ENCODE data around the gene BNIPL. TPM values are rescaled to one million over a fixed set of nuclear protein-coding genes. Genes with fewer than 3 reads are reported as not detected.
A peak's percentile ranks its signal among the peaks of the same experiment; 100 is the strongest.

Gene BNIPL, protein sequence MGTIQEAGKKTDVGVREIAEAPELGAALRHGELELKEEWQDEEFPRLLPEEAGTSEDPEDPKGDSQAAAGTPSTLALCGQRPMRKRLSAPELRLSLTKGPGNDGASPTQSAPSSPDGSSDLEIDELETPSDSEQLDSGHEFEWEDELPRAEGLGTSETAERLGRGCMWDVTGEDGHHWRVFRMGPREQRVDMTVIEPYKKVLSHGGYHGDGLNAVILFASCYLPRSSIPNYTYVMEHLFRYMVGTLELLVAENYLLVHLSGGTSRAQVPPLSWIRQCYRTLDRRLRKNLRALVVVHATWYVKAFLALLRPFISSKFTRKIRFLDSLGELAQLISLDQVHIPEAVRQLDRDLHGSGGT
- total RNA-seq: 0.37 and 0.39 TPM in 2 replicates

DNA sequence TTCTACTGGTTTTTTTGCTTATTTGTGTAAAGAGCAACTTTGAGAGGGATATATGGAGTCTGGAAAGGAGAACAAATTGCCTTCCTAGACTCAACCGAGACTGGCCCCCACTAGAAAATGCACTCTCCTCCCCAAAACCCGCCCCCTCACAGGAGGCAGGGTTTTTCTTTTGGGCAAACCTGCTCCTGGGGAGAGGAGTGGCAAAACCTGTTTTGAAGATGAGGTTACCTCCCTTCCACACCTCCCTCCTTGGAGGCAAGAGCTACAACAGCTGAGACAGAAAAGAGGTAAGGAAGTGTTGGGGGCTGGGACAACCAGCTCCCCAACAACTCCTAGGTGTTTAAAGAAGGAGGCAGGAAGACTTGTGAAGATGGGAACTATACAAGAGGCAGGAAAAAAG, at the start of gene BNIPL:
Gene BNIPL (plus strand): TSS at position 231 of the 400 bp plus-strand sequence. CDS start 140 bp downstream, at position 371.

DNA sequence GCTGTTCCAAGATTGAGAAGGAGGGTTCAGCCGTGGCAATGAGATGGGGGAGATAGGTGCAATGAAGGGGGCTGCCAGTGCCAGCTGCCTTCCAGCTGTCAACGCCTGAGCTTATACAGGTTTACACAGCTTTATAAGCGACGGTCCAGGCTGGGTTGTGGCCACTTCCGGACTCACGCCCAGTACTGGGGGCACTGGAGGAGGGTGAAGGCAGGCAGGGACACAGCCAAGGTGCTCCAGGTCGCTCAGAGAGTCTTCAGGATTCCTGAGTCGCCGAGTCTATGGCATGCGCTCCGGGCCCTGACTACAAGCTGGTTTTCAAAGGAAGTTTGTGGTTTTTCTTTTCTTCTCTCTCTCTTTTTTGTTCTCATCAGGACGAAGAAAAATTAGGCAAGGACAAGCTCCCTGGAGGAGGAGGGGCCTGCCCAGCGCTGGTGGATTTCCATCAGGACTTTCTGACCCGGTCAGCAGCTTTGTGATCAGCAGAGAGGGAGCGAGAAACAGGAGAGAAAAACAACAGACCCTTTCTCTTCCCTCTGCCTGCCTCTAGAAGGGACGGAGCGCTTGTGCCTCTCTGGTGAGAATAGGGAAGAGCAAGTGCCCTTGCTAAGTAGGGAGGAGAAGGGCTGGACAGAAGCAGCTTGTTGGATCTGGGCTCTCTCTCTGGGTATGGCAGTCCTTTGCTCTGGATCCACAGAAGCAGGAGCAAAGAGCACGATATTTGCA, 29.9 kb upstream of the BNIPL start, which contains the start of gene MINDY1:
Gene MINDY1 (minus strand): TSS at position 576 of the 726 bp plus-strand sequence. CDS start 4,285 bp downstream, outside the sequence.

DNA sequence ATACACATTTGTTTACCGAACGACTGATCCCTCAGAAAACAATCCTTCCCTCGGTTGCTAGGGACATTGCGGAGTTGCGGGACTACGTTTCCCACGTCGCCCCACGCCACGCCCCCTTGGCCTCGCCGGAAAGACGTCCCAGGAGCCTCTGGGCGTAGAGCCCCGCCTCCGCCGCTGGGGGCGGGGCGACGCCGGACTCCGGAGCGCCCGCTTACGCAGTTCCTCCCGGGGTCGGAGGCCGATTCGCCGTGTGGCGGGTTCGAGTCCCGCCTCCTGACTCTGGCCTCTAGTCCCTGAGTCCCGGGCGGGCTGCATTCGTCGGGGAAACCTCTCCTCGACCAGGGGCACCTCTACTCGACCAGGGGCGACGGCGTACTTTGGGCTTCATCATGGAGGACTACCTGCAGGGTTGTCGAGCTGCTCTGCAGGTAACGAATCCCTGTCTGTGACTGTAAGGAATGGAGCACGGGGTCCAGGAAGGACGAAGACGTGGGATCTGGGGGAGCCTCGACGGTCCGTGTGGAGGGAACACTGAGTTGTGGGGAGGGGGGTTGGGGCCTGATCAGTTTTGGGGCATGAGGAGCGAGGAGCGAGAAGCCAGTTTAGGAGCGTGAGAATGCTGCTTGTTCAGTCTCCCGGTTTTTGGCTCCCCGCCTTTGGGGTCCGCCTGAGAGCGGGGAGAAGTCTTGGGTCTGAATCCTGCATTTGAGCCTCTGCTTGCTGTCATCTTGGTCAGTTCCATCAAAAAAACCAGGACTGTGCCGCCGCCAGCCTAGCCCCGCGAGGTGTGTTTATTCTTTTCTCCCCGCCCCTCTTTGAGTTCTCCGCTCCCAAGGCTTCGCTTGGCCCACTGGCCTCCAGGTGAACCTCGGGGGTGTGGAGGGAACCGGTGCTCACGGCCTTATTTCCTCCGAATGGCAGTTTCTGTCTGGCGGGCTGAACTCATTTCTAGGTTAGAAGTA, 27.9 kb upstream of the BNIPL start, which contains the start of gene PRUNE1:
Gene PRUNE1 (plus strand): TSS at position 206 of the 962 bp plus-strand sequence. CDS start 184 bp downstream, at position 390.

DNA sequence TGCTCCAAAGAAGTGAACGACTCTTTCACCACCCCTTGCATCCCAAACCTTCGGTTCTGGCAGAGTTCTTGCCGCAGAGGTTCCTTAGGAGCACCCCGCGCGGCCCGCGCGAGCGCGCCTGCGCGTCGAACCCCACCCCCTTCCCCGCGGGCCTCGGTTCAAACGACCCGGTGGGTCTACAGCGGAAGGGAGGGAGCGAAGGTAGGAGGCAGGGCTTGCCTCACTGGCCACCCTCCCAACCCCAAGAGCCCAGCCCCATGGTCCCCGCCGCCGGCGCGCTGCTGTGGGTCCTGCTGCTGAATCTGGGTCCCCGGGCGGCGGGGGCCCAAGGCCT, 11.2 kb downstream of the BNIPL start, which contains the start of gene C1orf56:
Gene C1orf56 (plus strand): TSS at position 161 of the 334 bp plus-strand sequence. CDS start 97 bp downstream, at position 258.

DNA sequence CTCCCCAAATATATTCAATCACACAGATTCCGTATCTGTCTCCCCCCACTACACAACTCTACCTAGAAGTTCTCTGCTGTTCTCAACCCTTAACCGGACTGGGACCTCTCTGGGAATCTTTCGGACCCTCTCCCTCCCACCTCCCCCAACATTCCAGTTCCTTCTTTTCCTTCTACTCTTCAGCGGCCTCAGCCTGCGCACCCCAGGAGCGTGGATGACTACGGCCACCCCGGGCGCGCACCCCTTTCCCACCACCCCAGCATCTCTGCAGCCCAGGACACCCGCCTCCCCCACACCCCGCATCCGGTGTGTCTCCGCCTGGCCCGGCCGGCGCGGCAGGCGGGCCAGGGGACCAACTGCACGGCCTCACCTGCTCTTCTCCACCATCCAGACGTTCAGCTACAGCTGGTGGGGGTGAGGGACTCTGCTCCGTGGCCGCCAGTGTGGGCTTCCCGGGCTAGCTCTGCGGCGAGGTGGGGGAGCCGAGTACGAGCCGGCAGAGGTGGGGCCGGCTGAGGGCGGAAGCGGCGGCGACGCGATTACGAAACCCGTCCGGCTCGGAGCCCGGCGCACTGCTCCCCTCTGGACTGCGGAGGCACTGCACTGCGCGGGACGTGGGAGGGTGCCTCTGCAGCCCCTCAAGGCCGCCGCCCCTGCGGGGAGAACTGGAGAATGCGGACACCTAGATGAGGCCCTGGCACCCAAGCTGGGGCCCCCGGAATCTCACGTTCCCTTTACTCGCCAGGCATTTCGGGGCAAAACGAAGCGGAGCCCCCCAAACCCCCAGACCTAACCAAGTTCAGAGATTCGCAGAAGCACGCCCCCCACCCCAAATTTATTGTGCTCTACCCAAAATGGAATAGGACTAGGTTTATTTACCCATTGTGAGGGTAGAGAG, 23.0 kb downstream of the BNIPL start, which contains the start of gene CDC42SE1:
Gene CDC42SE1 (minus strand): TSS at position 514 of the 898 bp plus-strand sequence. CDS start 3,892 bp downstream, outside the sequence.

DNA sequence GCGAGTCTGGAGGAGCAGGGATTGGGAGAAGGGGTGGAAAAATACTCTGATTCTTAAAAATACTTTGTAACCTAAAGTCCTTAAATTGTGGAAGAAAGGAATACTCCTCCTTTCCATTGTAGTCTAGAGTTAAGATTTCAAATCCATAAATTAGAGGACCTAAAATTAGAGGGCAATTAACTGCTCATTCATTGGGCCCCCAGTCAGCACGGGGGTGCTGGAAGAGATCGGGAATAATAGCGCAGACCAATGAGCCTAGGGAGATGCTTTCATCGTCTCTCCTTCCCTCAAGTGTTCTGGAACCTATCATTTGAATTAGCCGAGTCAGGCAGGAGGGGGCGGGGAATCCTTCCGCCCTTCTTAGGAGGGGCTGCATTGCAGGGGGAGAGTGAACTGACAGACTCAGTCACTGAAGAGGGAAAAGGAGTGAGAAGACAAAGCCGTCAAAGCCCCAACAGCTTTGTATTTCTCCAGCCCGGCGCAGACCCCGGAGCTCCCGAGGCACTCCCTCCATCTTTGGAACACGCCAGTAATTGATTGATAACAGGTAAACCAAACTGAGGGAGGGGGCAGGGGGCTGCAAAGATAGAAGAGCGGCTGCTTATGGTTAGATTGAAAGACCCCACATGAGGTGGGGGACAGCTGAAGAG, 23.7 kb downstream of the BNIPL start, which contains the start of gene MLLT11:
Gene MLLT11 (plus strand): TSS at position 391 of the 650 bp plus-strand sequence. CDS start 6,828 bp downstream, outside the sequence.

DNA sequence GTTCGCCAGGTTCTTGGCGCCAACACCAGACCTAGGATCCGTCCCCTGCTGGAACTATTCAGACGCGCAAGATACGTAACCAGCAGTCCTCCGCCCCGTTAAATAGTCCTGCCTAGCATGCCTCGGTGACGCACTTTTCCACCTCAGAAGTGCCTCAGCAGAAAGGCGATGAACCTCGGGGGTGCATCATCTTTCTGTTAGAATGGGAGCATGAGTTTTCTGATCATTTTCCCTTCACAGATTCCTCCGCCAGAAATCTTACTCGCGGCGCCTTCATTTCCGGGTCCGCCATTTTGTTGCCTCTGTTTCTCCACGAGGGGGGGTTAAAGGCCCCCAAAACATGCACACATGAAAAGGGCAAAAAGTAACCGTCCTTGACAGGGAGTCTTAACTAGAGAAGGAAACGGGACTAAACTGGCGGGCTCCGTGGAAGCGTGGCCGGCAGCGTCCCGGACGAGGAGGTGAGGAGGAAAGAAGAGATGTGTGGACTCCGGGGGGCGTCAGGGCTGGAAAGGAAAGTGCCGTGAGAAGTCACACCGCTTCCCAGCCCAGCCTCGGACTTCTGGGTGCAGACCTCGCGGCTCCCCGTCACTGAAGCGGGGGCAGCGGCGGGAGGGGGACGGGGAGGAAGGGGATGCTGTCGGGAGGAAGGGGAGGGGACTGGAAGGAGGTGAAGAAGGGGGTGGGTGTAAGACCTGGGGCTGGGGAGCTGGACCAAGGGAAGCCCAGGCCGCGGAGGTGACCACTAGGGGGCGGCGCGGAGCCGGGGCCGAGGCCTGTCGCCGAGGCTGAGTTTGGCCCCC, 34.3 kb downstream of the BNIPL start, which contains the start of gene GABPB2:
Gene GABPB2 (plus strand): TSS at position 288 of the 803 bp plus-strand sequence. CDS start 17,429 bp downstream, outside the sequence.

Small RNAs within 50 kb of the gene (small RNA-seq; reads per million reads assigned to genes)
- 0.52 reads per million, percentile 31 among the genes with 10 or more reads in this experiment for gene RNU6-884P

Other genes with a start within 250 kb of the BNIPL start
- gene CTSK, start 228.3 kb upstream of the BNIPL start, total RNA-seq: 196 and 415 TPM in 2 replicates
- 42.3 and 42.6 TPM in 2 replicates for gene ARNT, start 160.0 kb upstream of the BNIPL start, total RNA-seq
- gene CTXND2, start 149.4 kb upstream of the BNIPL start, total RNA-seq: not detected in 2 replicates
- gene SETDB1, start 110.2 kb upstream of the BNIPL start, total RNA-seq: 32.7 and 35.8 TPM in 2 replicates
- 99.6 and 168 TPM in 2 replicates for gene CERS2, start 61.8 kb upstream of the BNIPL start, total RNA-seq
- 0.20 and 0.37 TPM in 2 replicates for gene ANXA9, start 54.3 kb upstream of the BNIPL start, total RNA-seq
- gene MINDY1, start 29.7 kb upstream of the BNIPL start, total RNA-seq: 8.8 and 9.9 TPM in 2 replicates
- 5.1 and 5.7 TPM in 2 replicates for gene PRUNE1, start 28.1 kb upstream of the BNIPL start, total RNA-seq
- gene C1orf56, start 11.2 kb downstream of the BNIPL start, total RNA-seq: 2.2 and 2.3 TPM in 2 replicates
- gene CDC42SE1, start 23.0 kb downstream of the BNIPL start, total RNA-seq: 29.8 and 38.5 TPM in 2 replicates
- 0.73 and 0.78 TPM in 2 replicates for gene MLLT11, start 23.8 kb downstream of the BNIPL start, total RNA-seq
- gene GABPB2, start 34.2 kb downstream of the BNIPL start, total RNA-seq: 12.1 and 17.0 TPM in 2 replicates
- 0.73 and 0.98 TPM in 2 replicates for gene SEMA6C, start 110.0 kb downstream of the BNIPL start, total RNA-seq
- not detected in 2 replicates for gene TNFAIP8L2, start 120.1 kb downstream of the BNIPL start, total RNA-seq
- gene LYSMD1, start 129.3 kb downstream of the BNIPL start, total RNA-seq: 7.8 and 8.5 TPM in 2 replicates
- gene SCNM1, start 129.6 kb downstream of the BNIPL start, total RNA-seq: 23.9 and 25.4 TPM in 2 replicates
- not detected in 2 replicates for gene TMOD4, start 139.4 kb downstream of the BNIPL start, total RNA-seq
- gene VPS72, start 153.6 kb downstream of the BNIPL start, total RNA-seq: 25.7 and 37.9 TPM in 2 replicates
- gene PIP5K1A, start 162.0 kb downstream of the BNIPL start, total RNA-seq: 37.8 and 64.1 TPM in 2 replicates
- 151 and 175 TPM in 2 replicates for gene PSMD4, start 218.1 kb downstream of the BNIPL start, total RNA-seq
- gene ZNF687, start 245.7 kb downstream of the BNIPL start, total RNA-seq: 11.8 and 17.2 TPM in 2 replicates